ENCODE measurements around the gene HIKESHI.
"Not testable (repeated sequence)": the region's sequence is repeated elsewhere in the genome, so short reads cannot be mapped to it uniquely, and the experiment has no call there.

The HIKESHI gene

GRCh38 chr11:86294026-86294425 lies 8.0 kb upstream of the HIKESHI start:
- no peak for DNase-seq

DNA sequence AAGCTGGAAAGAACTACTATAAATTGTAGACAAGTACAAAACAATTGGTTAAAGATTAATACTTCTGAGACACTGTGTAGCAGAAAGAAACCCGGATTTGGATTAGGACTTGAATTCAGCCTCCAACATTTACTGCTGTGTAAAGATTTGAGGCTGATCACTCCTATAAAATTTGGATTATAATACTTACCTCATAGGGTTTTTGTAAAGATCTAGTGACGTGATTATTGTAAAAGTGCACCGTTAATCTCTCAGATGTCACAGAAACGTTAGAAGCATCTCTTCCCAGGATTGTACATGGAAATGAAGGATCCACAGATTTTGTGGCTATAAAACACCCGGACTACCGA lies 323 bp upstream of the HIKESHI start:
- no peak for DNase-seq

DNA sequence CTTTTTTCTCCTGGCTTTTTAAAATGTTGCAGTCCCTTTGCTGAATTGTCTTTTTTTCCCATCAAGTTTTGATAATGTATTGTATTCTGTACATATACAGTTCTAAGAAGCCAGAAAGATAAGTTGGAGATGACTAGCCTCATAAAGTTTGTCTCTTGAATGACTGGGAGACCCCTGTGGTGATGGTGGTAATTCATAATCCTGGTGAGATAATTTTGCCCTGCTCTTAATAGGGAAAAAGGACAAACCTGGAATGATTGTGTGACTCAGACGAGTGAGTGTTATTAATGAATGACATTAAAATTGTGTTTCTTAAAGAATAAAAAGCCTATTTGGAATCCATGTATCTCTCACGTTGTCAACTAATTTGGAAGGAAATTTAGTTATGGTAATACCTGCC lies 1.2 kb downstream of the HIKESHI start:
- DNase-seq = no peak

DNA sequence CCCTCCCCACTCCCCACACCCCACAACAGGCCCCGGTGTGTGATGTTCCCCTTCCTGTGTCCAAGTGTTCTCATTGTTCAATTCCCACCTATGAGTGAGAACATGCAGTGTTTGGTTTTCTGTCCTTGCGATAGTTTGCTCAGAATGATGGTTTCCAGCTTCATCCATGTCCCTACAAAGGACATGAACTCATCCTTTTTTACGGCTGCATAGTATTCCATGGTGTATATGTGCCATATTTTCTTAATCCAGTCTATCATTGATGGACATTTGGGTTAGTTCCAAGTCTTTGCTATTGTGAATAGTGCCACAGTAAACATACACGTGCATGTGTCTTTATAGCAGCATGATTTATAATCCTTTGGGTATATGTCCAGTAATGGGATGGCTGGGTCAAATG lies 6.7 kb downstream of the HIKESHI start:
- DNase-seq = not testable (repeated sequence)

DNA sequence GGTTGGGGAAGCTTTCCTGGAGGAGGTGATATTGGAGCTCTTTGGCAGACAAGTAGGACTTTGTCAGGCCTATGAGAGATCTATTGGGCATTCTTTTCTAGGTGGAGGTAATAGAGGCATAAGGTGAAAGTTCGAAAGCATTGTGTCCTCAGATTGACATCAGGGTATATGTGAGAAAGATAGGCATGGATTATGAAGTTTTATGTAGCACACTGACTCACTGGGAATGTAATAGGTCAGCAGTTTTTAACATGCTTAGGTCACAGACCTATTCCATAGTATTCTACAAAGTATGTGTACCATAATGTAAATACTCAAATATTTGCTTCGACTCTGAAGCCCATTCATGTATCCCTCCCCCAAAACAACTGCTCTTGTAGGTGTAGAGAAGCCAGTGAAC lies 11.8 kb downstream of the HIKESHI start:
- no peak for DNase-seq

- DNase-seq = no peak
Measured at GRCh38 chr11:86314636-86315035, 12.6 kb downstream of the HIKESHI start.

DNA sequence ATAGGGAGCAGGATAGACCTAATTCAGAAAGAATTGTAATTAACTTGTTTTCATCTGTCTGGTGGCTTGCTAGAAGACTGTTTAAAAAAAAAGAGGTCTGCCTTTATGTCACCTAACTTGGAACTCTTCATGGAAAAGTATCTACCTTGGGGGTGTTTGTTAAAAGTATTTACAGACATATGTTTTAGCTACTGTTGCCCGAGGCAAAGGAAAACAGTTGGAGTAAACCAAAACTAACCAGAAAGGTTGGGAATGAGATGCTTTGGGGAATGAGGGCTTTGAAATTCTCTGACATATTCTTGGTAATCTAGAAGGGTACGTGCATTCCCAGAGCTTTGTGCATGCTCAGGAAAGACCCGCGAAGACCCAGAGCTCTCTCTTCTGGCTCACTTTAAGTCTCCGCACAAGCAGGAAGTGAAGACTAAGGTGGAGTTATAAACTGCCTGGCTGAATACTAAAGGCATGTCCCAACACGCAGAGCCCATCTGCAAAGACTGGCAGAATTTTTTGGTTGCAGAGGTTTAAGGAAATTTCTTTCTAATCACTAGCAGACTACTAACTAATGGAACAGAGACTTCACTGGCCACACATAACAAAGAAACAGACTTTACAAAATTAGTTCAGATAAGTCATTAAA lies 33.2 kb downstream of the HIKESHI start:
- no peak for DNase-seq

- no peak for DNase-seq
Measured at GRCh38 chr11:86337227-86337626, 35.2 kb downstream of the HIKESHI start.

GRCh38 chr11:86341382-86341781 lies 39.3 kb downstream of the HIKESHI start:
- DNase-seq = no peak

DNA sequence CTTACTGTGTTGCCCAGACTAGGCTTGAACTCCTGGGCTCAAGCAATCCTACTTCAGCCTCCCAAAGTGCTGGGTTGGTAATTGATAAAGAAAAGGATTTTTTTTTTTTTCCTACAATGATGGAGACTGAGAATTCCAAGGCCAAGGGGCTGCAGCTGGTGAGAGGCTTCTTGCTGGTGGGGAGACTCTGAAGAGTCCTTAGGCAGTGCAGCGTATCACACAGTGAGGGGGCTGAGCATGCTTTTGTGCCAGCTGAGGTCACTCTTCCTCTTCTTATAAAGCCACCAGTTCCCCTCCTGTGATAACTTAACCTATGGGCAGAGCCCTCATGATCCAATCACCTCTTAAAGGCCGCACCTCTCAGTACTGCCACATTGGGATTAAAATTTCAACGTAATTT lies 44.5 kb downstream of the HIKESHI start:
- no peak for DNase-seq

DNA sequence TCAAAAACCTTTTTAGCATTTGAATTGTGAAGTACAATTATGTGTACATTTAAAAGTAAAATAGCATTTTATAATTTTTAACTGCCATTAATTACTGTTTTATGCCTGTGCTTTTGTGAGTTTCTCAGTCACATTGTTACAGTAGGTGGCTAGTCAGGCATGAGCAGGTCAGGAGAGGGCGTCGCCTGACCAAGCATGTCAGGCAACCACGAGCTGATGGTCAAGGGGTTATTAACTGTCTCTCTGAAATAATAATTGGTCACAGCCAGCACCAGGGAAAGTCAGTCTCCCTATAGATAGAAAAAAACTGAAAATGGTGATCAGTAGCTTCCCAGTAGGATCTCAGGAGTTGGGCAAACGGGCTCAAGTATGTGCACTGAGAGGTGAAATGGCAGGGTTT lies 53.2 kb downstream of the HIKESHI start:
- no peak for DNase-seq

DNA sequence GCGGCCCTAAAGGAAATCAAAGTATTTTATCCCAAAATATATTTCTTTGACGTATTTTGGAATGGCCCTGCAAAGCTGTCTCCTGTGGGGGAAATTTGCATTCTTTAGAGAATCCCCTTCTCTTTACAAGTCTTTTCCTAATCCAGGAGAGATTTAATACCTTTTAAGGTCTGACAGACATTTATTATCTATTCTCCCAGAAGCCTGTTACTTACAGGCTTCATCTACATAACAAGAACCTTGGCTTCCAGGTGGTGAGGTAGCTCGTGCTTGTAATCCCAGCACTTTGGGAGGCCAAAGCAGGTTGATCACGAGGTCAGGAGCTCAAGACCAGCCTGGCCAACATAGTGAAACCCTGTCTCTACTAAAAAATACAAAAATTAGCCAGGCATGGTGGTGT lies 55.4 kb downstream of the HIKESHI start:
- not testable (repeated sequence) for DNase-seq

DNA sequence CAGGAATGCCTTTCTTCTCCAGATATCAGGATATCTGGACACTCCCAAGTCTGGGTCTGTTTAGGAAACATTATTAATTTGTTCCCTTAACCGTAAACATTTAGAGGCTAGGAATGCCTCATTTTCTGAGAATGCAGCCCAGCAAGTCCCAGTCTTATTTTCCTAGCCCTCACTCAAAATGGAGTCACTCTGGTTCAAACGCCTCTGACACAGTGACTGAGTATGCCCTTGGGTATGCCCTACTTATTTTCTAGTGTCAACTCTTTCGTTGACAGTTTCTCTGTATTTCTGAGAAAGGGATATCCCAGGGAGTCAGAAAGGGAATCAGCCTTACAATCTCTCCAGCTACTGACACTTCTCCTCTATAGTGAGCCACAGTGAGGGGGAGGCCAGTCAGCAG lies 56.7 kb downstream of the HIKESHI start:
- DNase-seq = no peak

DNA sequence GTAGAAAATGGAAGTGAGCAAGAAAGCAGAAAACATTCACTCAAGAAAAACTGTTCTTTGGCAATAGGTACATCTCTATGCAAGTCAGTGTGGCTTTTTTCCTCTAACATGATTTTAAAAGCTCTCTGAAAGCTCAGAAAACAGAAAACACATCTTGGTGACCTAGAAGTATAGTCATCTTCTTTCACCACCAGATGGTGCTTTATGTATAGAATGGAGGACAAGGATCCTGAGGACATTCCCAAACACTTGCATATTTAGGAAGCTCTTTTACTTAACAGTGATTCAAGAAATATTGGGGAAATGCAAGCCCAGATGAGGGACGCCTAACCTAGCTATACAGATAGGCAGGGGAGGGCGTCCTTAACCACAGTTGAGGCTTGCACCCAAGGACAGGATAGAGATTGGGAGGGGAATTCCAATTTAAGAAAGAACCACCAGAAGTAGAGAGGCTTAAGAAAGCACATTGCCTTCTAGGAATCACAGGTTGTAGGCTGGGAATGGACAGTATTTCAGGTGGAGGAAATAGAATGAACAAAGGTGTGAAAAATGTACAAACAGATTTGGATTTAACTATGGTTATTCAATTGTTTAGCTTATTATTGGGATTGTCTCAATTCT lies 58.8 kb downstream of the HIKESHI start:
- no peak for DNase-seq

- no peak for DNase-seq
Measured at GRCh38 chr11:86363424-86363823, 61.4 kb downstream of the HIKESHI start.

DNA sequence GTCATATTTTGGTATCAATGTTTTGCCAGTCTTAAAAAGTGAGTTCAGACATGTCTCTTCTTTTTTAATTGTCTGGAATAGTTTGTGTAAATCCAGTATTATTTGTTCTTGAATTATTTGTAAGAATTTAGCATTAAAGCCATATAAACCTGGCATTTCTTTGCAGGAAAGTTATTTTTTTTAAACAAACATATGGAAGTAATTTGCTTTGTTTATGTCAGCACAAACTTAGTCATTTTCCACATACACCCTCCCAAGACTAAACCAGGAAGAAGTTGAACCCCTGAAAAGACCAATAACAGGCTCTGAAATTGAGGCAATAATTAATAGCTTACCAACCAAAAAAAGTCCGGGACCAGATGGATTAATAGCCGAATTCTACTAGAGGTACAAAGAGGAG lies 63.5 kb downstream of the HIKESHI start:
- DNase-seq = no peak

DNA sequence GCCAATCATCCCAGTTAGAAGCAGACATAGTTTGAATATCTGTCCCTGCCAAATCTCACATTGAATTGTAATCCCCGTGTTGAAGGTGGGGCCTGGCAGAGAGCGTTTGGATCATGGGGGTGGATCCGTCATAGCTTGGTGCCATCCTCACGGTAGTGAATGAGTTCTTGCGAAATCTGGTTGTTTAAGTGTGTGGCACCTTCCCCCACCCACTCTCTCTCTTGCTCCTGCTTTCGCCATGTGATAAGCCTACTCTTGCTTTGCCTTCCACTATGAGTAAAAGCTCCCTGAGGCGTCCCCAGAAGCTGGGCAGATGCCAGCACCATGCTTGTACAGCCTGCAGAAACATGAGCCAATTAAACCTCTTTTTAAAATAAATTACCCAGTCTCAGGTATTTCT lies 67.6 kb downstream of the HIKESHI start:
- no peak for DNase-seq

DNA sequence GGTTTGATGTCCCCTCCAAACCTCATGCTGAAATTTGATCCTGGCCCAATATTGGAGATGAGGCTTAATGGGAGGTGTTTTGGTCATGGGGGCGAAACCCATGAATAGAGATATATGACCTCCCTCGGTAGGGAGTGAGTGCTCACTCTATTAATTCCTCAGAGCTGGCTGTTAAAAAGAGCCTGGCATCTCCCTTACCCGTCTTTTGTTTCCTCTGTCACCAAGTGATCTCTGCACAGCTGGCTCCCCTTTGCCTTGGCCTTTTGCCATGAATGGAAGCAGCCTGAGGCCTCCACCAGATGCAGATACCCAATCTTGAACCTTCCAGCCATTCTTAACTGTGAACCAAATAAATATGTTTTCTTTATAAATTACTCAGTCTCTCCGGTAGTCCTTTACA lies 68.1 kb downstream of the HIKESHI start:
- no peak for DNase-seq

GRCh38 chr11:86370922-86371594 lies 69.0 kb downstream of the HIKESHI start:
- no peak for DNase-seq

- no peak for DNase-seq
Measured at GRCh38 chr11:86372041-86372440, 70.0 kb downstream of the HIKESHI start.

GRCh38 chr11:86372586-86372985 lies 70.5 kb downstream of the HIKESHI start:
- no peak for DNase-seq

DNA sequence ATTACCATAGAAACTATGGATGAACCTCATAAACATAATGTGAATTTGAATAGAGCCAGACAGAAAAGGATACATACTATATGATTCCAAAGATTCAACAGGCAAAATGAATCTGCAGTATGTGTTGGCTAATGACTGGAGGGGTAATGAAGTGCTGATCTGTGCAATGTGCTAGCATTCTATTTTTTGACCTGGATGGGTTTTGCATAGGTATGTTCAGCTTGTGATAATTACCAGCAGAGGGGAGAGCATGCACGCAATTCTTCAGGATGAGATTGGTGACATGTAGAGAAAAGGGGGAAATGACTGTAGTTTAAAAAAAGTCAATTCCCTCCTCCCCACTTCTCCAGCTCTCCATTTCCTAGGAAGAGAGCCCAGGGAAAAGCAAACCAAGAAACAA lies 72.0 kb downstream of the HIKESHI start:
- no peak for DNase-seq

- peak in 5 of 14 donors; percentile 2 to 28 (median 8) for DNase-seq
Measured at GRCh38 chr11:86374586-86374985, 72.5 kb downstream of the HIKESHI start, which contains the start of gene CCDC81. CCDC81 (plus strand) TSS chr11:86374887; CDS start chr11:86375164, 277 bp downstream.

GRCh38 chr11:86377972-86378371 lies 75.9 kb downstream of the HIKESHI start:
- no peak for DNase-seq
